T-helper 22 cell (primary cell): ENCODE results near the gene CD68.
"Not testable (repeated sequence)": the region's sequence is repeated elsewhere in the genome, so short reads cannot be mapped to it uniquely, and the experiment has no call there.

Experiments
- DNase-seq: peaks from one replicate; pipeline ENCODE4 v3.0.0-alpha.2; 2020; ENCODE audit warnings: low read depth

CD68 gene

GRCh38 chr17:7613769-7614424 lies 34.5 kb downstream of the CD68 start:
- no peak for DNase-seq

- DNase-seq = peak; percentile 98
Measured at GRCh38 chr17:7614425-7615264, 35.2 kb downstream of the CD68 start, which contains the start of gene FXR2. FXR2 (minus strand) TSS chr17:7614897; CDS start chr17:7614532, 365 bp downstream.

DNA sequence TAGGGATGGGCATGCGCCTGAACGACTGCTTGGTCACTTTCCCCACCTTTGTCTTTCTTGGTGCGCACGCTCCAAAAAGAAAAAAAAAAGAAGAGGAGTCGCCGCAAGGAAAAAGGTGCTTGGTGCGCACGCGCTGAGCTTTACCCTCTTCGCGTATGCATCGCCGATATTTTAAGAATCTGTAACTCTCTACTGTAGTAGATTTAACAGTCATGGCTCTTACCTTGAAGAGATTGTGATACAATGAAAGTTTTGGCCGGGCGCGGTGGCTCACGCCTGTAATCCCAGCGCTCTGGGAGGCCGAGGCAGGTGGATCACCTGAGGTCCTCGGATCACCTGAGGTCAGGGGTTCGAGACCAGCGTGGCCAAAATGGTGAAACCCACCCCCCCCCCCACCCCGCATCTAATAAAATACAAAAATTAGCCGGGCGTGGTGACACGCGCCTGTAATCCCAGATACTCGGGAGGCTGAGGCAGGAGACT lies 35.9 kb downstream of the CD68 start:
- no peak for DNase-seq

- DNase-seq = no peak
Measured at GRCh38 chr17:7618608-7619007, 39.2 kb downstream of the CD68 start.

DNA sequence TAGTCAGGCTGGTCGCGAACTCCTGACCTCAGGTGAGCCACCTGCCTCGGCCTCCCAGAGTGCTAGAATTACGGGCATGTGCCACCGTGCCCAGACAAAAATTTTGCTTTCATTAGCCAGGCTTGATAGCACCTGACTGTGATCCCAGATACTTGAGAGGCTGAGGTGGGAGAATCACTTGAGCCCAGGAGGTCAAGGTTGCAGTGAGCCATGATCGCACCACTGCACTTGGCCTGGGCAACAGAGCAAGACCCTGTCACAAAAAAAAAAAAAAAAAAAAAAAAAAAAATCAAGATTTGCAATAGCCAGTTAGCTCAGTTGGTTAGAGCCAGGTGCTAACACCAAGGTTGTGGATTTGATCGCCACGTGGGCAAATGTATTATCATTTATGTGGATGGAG lies 41.4 kb downstream of the CD68 start:
- no peak for DNase-seq

DNA sequence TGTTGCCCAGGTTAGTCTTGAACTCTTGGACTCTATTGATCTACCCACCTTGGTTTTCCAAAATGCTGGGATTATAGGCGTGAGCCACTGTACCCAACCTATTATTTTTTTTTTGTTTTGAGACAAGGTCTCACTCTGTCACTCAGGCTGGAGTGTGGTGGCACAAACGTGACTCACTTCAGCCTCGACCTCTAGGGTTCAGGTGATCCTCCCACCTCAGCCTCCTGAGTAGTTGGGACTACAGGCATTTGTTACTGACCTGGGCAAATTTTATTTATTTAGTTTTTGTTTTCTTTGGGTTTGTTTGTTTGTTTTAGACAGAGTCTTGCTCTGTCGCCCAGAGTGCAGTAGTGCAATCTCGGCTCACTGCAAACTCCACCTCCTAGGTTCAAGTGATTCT lies 44.2 kb downstream of the CD68 start:
- no peak for DNase-seq

GRCh38 chr17:7625749-7626148 lies 46.3 kb downstream of the CD68 start:
- DNase-seq = not testable (repeated sequence)

DNA sequence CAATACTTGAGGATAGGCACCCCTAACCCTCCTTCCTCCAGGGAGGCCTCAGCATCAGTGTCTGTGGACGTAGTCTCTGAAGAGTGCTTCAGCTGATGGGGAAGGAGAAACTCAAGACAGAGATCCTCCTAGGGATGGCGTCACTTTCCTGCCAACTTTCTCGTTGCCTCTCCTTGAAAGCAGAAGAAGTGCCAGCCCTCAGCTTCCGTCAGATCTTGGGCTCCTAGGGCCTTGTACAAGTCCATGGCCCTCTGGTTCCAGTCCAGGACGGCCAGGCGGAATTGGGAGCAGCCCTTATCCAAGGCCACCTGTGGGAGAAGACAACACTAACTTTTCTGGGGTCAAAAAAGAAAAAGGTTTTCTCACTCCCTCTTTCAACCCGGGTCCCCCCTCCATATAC lies 46.9 kb downstream of the CD68 start:
- no peak for DNase-seq

GRCh38 chr17:7626956-7627249 lies 47.5 kb downstream of the CD68 start:
- no peak for DNase-seq

- DNase-seq = peak; percentile 81
Measured at GRCh38 chr17:7627250-7628121, 48.0 kb downstream of the CD68 start, which contains the start of gene SAT2. SAT2 (minus strand) TSS chr17:7627821; CDS start chr17:7627635, 186 bp downstream.

- no peak for DNase-seq
Measured at GRCh38 chr17:7629939-7630571, 50.6 kb downstream of the CD68 start, which contains the start of gene SHBG. SHBG (plus strand) TSS chr17:7630135; CDS start chr17:7630173, 38 bp downstream.
